NK-92 (cell line): ENCODE results near the gene DNAJB12.
"Not testable (repeated sequence)": the region's sequence is repeated elsewhere in the genome, so short reads cannot be mapped to it uniquely, and the experiment has no call there.

Experiments
- DNase-seq: peaks from one replicate; lab custom pipeline; 2025; ENCODE audit not compliant: unreplicated experiment; lab: John Stamatoyannopoulos, UW

Gene DNAJB12

DNA sequence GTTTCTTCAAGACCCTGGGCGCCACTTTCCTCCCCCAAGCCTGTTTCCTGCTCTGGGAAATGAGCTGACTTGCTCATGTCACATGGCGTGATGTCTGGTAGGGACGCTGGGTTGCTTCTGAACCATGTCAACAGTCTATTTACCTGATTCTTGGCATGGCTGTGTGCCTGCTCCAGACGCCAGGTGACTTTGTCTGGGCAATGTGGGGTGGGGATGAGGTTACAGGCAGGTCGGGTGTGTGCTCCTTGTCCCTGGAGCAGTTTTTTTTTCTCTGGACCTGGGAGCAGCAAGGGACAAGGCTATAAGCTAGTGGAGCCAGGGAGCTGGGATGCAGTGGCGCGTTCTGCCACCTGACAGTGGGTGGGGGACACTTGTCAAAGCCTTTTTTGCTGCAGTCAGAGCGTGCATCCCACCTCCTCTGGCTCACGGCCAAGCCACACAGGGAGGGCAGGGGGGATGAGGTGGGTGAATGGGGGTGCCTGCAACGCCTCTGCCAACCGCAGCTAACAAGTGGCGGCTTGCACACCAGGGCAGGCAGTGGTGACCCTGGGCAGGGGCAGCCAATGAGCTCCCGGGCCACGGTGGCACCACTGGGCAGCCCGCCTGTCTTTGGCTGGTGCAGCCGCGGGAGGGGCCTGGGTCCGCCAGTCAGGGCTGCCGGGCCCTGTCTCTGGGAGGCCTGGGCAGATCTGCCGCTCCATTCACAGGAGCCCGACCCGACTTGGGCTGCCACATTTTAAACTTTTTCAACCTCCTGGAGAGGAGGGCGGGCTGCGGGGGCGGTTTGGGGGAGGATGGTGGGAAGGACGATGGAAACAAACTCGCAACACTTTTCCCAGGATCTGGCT is 22.9 kb downstream of the DNAJB12 start:
- peak; percentile 44 for DNase-seq

DNA sequence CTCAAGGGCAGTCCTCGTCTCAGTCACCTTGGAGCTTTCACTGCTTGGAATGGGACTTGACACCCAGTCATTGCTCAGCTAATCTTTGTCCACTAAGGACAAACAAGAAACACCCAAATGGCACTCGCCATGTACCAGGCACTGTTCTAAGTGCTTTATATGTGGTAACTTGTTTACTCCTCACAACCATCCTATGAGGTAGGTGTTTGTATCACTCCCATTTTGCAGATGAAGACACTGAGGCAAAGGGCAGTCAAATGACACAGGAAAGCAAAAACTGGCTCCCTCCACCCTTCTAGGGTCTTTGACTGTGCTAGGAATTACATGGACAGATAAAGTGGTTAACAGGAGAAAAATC is 24.7 kb downstream of the DNAJB12 start:
- DNase-seq: no peak

DNA sequence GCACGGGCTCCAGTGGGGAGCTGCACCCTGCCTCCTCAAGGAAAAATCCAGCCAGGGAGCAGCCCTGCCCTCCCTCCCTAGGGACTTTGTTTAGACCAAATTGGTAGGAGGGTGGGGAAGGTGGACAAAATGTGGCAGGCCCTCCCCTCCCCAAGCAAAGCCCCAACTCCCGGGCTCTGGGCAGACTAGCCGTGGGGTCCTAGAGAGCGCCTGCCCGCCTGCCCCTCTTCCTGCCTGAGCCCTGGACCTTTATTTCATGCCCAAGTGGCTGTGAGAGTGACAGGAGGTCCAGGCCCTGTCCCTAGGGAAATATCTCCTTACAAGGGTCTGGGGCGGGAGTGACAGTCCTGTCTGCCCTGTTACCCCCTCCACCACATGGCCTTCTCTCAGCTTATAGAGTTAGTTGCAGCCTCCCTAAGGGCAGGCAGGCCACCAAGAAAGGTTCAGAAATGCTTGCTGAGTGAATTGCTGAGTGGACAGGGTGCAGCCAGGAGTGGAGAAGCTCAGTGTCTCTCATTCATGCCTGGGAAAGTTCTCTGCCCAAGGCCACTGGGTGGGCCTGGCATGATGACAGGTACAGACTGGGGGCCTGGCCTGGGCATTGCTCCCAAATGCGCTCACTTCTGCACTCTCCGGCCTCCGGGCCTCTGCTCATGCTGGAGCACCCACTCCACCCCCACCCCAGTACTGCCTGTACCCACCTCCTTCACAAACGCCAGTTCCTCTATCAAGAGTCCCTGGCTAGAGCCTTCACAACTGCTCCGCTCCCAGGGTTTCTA is 25.2 kb downstream of the DNAJB12 start:
- no peak for DNase-seq

DNA sequence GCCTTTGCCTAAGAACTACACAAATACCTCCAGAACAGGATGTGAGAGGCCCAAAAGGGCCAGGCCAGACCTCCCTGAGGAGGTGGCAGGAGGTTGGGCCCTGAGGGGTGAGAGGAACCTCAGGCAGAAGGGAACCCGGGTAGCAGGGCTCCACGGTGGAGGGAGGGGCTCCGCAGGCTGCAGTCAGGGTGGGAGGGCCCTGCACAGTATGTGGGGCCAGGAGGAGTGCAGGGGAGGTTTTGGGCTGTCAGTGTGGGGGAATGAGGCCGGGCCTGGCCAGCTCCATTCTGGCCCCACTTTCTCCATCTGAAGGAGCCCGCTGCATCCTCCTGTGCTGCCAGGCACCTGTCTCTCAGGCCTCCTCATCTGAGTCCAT is 25.9 kb downstream of the DNAJB12 start:
- DNase-seq: no peak

DNA sequence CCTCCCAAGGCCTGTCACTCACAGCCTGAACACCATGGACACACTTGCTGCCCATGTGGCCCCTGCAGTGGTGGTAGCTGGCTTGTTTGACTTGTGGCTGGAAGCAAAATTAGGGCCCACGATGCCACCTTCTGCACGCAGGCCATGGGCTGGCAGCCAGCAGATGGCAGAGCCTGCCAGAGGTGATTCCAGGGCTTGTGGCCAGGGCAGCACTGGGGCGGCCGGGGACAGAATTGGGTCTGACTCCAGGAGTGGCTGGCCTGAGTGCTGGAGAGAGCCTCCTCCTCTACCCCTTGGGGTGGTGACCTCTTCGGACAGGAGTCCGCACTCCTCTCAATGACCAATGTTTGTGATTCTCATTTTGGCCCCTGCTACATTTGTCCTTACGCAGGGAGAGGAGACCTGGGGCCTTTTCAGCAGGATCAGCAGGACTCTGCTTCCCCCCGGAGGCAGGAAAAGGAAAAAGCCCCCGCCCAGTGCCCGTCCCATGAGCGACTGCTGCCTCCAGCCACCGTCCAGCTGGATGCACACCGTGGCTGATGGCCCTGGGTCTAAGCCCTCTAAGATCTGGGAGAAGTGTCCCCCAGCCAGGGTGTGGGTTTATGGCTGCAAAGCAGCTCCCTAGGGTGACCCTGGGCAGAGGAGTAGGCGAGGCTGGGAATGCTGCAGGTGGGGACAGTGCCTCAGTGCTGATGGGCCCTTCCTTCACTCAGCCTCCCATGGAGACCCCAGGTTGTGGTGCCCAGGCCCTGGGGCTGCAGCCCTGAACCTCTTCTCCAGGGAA is 26.5 kb downstream of the DNAJB12 start:
- DNase-seq: no peak

DNA sequence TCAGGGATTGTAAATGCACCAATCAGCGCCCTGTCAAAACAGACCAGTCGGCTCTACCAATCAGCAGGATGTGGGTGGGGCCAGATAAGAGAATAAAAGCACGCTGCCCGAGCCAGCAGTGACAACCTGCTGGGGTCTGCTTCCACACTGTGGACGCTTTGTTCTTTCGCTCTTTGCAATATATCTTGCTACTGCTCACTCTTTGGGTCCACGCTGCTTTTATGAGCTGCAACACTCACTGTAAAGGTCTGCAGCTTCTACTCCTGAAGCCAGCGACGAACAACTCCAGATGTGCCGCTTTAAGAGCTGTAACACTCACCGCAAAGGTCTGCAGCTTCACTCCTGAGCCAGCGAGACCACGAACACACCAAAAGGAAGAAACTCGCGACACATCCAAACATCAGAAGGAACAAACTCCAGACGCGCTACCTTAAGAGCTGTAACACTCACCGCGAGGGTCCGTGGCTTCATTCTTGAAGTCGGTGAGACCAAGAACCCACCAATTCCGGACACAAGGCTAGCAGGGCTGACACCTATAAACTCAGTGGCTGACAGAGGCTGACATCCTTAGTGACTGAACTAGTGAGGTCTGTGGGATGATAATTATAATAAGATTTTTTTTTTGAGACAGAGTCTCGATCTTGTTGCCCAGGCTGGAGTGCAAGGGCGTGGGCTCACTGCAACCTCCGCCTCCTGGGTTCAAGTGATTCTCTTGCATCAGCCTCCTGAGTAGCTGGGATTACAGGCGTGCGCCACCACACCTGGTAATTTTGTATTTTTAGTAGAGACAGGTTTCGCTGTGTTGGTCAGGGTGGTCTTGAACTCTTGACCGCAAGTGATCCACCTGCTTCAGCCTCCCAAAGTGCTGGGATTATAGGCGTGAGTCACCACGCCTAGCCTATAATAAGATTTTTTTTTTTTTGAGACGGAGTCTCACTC is 27.8 kb downstream of the DNAJB12 start:
- not testable (repeated sequence) for DNase-seq

DNA sequence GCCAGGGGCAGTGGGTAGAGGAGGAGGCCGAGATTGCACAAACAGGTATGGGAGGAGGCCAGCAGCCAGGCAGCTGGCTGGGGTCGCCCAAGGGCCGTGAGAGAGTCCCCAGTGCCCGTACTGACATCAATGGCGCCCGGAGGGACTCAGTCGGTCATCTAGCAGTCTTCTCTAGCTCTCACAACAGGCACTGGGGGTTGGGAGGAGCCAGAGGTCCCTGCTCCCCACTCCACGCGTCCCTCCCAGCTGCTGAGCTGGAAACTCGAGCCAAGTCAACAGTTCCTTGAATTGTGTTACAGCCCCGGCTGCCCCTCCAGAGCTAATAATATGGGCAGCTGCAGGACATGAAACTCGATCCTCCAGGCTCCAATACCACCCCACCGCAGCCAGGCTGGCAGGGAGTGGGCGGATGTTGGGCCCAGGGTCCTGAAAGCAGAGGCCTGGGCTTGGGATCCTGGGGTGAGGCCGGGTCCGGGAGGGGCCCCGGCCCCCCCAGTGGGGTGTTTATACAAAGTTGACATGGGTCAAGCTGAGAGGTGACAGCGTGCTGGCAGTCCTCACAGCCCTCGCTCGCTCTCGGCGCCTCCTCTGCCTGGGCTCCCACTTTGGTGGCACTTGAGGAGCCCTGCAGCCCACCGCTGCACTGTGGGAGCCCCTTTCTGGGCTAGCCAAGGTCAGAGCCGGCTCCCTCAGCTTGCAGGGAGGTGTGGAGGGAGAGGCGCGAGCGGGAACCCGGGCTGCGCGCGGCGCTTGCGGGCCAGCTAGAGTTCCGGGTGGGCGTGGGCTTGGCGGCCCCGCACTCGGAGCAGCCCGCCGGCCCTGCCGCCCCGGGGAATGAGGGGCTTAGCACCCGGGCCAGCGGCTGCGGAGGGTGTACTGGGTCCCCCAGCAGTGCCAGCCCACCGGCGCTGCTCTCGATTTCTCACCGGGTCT is 29.2 kb downstream of the DNAJB12 start:
- not testable (repeated sequence) for DNase-seq

DNA sequence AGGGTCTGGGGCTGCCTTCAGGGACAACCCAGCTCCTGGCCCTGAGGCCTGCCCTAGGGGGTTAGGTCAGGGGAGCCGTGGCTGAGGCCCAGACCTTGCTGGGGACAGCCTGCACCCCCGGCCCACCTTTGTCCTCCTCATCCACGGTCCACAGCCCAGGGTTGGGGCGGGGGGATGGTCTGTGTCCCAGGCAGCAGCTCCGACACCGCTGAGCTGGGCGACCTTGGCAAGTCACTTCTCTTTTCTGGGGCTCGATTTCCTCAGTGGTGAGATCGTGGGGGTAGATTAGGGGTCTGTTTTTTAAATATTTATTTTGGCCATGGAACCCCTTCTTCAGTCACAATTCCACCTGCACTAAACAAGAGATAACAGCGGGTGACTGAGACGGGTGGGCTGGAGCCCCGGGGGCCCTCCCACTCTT is 30.9 kb downstream of the DNAJB12 start:
- DNase-seq: no peak

DNA sequence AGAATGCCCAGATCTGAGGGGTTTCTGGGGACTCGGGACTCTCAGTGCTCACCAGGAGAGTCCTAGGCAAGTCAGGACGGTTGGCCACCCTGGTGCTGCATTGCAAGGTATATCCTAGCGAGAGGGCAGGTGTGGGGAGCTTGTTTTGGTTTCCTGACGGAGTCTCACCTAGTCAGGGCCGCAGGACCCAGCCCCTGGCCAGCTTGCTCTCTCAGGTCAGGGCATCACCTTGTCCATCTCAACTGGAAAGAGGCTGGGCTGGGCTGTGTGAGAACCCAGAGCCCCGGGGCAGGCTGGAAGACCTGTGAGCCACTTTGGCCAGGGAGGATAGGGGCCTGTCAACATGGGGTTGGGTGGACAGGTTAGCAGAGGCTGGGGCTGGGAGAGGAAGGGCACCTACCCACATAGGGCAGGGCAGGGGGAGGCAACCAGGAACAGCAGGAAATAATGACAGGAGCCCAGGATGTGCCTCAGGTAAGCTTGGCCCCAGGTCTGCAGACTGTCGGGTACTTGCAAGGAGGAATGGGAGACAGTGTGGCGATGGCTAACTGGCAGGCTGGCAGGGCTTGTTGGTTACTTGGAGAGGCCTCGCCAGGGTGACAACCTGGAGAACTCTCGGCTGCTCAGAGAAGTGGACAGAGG is 31.5 kb downstream of the DNAJB12 start:
- no peak for DNase-seq

DNA sequence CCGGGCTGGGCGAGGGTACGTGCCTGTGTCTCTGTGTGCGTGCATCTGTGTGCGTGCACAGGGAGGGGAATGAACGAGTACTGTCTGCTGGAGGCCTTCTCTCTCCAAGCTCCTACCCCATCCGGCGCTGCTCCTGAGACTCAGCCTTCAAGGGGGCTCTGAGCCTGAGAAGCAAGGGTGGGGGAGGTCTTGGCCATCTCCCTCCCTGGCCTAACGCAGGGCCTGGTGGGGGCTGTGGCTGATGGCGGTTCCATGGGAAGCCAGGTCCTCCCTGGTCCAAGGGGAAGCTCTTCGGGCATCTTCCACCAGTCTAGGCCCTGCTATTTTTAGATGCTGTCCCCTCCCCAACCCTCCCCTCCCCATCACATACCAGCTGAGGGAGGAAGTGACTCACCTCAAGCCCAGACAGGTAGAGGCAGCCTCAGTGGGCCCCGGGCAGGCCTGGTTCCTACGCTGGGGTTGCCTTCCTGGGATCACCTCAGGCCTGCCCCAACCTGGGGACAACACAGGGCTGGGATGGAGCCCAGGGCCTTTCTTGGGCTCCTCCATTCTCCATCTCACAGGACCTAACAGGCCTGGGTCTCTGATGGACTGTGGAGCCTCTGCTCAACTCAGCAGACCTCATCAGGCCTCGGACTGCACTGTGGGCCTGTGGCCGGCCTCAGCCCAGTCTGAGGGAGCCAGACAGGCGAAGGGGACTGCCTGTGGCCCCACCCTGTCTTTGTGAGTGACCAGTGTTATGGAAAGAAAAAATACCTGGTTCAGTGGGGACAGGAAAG is 32.2 kb downstream of the DNAJB12 start:
- no peak for DNase-seq

DNA sequence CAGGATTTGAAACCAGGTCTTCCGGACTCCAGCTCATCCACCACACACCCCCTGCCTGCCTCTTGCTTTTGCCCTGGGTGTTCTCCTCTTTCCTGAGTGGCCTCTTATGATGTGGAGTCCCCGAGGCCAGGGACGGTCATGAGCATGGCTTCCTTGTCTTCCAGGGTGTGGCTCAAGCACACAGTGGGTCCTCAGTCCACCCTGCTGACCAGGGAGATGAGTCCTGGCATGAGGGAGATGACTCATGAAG is 32.8 kb downstream of the DNAJB12 start:
- DNase-seq: no peak

DNA sequence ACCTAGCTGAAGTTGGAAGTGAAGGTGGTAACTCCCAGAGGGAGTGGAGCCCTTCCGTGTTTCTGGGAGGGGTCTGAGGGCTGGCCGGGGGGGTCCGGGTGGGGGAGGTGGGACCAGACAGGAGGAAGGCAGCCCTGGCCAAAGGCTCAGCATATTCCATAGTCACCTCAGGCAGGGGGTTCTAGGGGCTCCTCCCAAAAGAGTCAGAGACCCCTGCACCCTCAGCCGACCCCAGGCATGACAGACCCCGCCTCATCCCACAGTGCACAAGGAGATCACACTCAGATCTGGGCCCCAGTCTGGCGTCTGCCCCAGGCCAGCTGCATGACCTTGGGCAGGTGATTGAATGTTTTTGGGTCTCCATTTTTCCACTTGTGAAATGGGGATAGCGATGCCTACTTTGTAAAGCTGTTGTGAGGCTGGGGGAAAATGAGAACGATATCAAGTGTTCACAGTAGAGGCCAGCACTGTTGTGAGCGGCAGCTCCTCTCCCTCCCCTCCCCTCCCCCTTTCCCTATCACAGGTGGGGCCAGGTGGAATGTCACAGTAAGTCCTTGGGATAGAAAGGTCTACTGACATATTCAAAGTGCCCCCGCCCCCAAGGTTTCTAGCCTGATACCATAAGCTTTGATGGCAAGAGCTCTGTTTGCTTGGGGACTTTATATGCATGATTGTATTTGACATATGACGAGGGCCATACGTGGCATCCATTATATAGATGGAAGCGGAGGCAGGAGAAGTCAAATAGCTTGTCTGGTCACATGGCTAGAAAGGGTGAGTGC is 33.3 kb downstream of the DNAJB12 start:
- no peak for DNase-seq

DNA sequence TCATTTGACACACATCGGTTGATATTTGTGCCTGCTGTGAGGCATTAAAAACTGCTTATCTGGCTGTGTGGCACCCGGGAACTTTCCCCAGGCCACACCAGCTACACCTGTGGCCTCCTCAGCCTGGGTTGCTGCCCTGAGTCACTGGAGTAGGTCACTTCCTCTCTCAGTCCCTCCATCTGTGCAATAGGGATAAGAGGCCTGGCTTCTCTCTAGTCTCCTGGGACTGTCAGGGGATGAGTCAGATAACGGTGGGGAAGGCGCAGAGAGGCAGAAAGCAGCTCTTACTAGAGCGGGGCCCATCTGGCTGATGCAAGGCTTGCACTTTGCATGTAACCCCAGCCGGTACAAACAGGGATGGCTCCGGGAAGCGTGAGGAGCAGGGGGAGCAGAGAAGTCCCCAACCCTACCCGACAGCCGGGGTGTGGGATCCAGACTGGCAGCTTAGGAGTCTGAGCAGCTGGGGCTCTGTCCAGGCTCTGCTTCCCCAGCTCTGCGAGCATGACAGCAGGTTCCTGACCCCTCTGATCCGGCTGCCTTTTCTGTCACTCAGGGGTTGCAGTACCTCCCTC is 34.0 kb downstream of the DNAJB12 start:
- no peak for DNase-seq

DNA sequence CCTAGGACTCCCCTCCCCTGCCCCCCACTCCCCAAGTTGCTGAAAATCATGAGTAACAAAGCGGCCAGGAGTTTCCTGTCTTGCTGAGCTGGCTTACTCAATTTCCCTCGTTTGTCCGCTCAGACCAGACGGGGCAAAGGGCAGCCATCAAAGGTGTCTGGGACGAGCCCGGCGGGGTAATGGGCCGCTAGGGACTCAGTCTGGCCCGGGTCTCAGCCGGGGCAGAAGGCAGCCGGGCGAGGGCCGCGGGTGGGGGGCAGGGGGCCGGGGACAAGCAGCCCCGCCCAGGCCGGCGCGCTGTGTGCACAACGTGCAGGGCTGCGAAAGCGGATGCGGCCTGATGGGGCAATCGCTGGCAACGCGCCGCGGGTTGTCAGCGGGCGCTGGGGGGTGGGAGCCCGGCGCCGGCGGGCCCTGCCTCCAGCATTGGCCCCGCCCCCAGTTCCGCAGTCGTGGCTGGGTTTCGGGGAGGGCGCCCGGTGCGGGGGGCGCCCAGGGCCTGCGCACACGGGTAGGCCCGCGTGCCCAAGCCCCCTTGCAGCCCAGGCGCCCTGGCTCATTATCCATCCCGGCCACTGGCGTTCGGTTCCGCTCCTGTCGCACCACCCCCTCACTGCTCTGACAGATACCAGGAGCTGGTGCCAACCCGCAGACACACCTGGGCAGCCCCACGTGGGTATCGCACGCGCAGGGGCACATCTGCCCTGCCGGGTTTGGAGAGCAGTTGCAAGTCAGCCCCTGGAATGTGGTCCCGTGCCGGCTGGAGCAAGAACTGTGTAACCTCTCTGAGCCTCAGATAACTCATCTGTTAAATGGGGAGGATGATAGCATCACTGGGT is 35.1 kb downstream of the DNAJB12 start:
- no peak for DNase-seq

DNA sequence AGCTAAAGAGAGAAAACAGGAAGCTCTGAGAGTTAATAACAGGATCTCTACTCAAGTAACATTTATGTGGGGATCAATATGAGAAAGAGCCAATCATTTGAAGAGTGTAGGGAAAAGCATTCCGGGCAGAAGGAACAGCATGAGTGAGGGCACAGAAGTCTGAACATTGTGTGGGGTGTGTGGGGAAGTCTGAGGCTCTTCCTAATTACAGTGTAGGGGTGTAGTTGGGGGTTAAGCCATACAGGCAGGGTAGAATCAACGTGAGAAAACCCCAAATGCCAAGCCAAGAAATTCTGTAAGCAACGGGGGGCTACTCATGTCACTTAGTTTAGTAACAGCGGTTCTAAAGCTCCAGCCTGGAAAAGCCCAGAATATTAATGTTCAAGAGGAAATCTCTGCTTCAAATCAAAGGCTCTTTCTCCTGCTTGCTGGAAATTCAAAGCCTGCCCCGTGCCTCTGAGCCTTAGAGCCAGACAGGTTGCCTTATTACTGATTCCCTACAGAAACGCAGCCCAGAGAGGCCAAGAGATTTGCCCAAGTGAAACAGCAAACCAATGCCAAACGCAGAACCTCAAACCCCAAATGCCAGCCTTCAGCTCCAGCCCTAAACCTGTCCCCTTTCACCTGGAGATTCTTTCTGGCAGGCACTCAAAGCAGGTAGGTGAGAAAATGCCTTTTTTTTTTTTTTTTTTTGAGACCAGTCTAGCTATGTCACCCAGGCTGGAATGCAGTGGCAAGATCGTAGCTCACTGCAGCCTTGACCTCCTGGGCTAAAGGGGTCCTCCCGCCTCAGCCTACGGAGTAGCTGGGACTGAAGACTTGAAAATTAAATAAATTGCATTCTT is 36.1 kb downstream of the DNAJB12 start:
- DNase-seq: no peak
